ENCODE results near the gene DPF3.

DNA sequence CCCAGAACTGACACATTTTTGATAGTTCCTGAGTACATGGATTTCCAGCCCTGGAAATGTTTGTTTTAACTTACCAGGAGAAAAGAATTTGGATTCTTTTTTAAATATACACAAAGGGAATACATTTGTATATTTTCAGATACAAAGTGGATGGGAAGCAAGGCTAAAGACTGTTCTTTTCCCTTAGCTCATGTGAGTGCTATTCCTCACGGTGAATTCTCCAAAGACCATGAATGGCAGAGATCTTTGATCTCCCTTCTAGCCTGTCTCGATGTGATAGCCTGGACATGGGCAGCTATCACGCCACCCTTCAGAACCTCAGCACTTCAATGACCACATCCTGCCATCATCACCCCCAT is 91.3 kb downstream of the DPF3 start:
- no peak for TF ChIP-seq POLR2A (IDR thresholded peaks at IDR 0.05)
- TF ChIP-seq, protein P1, sequence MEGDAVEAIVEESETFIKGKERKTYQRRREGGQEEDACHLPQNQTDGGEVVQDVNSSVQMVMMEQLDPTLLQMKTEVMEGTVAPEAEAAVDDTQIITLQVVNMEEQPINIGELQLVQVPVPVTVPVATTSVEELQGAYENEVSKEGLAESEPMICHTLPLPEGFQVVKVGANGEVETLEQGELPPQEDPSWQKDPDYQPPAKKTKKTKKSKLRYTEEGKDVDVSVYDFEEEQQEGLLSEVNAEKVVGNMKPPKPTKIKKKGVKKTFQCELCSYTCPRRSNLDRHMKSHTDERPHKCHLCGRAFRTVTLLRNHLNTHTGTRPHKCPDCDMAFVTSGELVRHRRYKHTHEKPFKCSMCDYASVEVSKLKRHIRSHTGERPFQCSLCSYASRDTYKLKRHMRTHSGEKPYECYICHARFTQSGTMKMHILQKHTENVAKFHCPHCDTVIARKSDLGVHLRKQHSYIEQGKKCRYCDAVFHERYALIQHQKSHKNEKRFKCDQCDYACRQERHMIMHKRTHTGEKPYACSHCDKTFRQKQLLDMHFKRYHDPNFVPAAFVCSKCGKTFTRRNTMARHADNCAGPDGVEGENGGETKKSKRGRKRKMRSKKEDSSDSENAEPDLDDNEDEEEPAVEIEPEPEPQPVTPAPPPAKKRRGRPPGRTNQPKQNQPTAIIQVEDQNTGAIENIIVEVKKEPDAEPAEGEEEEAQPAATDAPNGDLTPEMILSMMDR (IDR thresholded peaks at IDR 0.05): no peak

Data from right lobe of liver (tissue), 4 donors.